ENCODE results near the gene COX5B.

DNA sequence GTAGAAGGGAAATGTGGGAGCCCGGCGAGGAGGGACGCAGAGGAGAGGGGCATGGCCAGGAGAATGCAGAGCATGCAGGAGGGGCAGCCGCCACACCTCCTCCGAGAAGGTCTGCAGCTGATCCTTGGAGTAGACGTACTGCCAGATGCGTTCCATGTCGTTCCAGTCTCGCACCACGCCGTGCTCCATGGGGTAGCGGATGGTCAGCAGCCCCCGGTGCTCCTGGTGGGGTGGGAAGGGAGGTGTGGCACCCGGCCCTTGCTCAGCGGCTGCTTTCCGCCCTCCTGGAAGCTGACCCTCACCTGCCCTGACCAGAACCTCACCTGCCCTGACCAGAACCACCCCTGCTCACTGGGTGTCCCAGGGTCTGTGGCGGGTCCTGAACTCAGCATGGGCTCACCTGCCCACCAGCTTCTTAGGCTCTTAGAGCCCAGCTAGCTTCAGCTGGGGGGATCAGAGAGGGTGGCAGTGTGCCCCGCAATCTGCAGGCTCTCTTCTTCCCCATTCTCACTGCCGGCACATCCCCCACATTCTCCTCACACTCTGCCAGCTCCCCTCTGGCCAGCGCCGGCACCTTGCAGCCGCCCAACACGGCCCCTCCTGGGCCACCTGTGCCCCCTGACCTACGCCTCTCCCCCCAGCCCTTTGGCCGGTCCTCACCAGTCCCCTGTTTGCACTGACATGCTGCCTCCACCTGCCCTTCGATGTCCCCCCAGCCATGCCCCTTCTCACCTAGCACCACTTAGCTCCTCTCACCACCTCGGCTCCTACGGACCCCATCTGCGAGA lies 13.6 kb downstream of the COX5B start:
- TF ChIP-seq CTCF (IDR thresholded peaks at IDR 0.05), result no peak
- TF ChIP-seq POLR2A (IDR thresholded peaks at IDR 0.05), result no peak

All from uterus (tissue), 2 donors.